AG10803 (cell line): ENCODE measurements around the gene ZFP3.
"Not testable (repeated sequence)": the region's sequence is repeated elsewhere in the genome, so short reads cannot be mapped to it uniquely, and the experiment has no call there.

Experiments used
- DNase-seq: peaks from one replicate; pipeline ENCODE4 v3.0.0; 2010; ENCODE audit warnings: low read depth
- H3K4me3 ChIP-seq: 2 replicates; pipeline ENCODE4 v1.5.1; 2011; ENCODE audit warnings: mild to moderate bottlenecking, low read length, control low read depth
- CTCF ChIP-seq: conservative IDR thresholded peaks from 2 replicates; pipeline ENCODE4 v1.5.1; 2011; ENCODE audit warnings: mild to moderate bottlenecking, low read length, control low read depth, inconsistent platforms

ZFP3 gene

GRCh38 chr17:5050278-5050677, 28.0 kb upstream of the ZFP3 start:
- no peak for TF ChIP-seq CTCF
- no peak overlapping the region for H3K4me3 ChIP-seq
- DNase-seq = peak; percentile 84

GRCh38 chr17:5055543-5055942, 22.7 kb upstream of the ZFP3 start:
- no peak for DNase-seq
- no peak for TF ChIP-seq CTCF
- no peak overlapping the region for H3K4me3 ChIP-seq

- no peak for TF ChIP-seq CTCF
Observed at GRCh38 chr17:5065227-5065744, 13.0 kb upstream of the ZFP3 start.

GRCh38 chr17:5068236-5068635, 10.0 kb upstream of the ZFP3 start:
- no peak for TF ChIP-seq CTCF
- H3K4me3 ChIP-seq = no peak overlapping the region
- DNase-seq = peak; percentile 14

More at GRCh38 chr17:5065227-5065744, 13.0 kb upstream of the ZFP3 start:
- peak; percentile 15 for DNase-seq
- no peak overlapping the region for H3K4me3 ChIP-seq

GRCh38 chr17:5069724-5070123, 8.5 kb upstream of the ZFP3 start:
- no peak overlapping the region for H3K4me3 ChIP-seq
- TF ChIP-seq CTCF = no peak
- no peak for DNase-seq

- not testable (repeated sequence) for H3K4me3 ChIP-seq, DNase-seq
Observed at GRCh38 chr17:5075472-5075871, 2.8 kb upstream of the ZFP3 start.

GRCh38 chr17:5077275-5077674, 992 bp upstream of the ZFP3 start:
- not testable (repeated sequence) for H3K4me3 ChIP-seq, DNase-seq

GRCh38 chr17:5077781-5078105, 524 bp upstream of the ZFP3 start:
- no peak for DNase-seq
- TF ChIP-seq CTCF = no peak
- peak overlapping the region; percentile 84 for H3K4me3 ChIP-seq
